ENCODE results near the gene SZRD1.

DNA sequence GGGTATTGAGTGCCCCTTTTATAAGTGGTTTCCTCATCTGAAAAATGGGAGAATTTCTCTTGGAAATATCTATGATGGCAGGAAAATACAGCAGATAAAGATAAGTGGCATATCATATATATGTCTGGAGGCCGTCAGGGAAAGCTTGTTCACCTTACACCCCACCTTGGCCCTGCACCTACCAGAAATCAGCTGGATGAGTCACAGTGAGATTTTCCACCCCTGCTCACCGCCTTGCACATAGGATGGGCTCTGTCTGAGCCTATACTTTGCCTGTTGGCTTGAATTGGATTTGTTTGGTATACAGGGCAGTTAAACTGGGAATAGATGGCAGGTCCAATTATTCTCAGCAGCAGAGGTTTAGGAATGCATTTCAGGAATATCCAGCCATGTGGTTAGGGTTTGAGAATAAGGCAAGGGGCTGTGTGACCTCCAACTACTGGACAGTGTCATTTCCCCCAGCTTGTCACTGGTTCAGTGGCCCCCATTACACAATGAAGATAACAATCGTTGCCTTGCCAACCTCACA is 70.0 kb downstream of the SZRD1 start, which contains the start of gene SPATA21:
- no peak for TF ChIP-seq POLR2AphosphoS5 (IDR thresholded peaks at IDR 0.05; ENCODE audit: low read depth, low read length)
- no peak for TF ChIP-seq POLR2A (IDR thresholded peaks at IDR 0.05; ENCODE audit: low read depth, low read length)
- TF ChIP-seq PAX5 (IDR thresholded peaks at IDR 0.05; ENCODE audit: insufficient read depth, low read length, severe bottlenecking): no peak
- no peak for TF ChIP-seq SPI1 (IDR thresholded peaks at IDR 0.05; ENCODE audit: low read depth, low read length)

Data from GM12891 (cell line).